Neural cell (in vitro differentiated cells): ENCODE data around the gene ZNF197. TPM values are rescaled to one million over a fixed set of nuclear protein-coding genes. Genes with fewer than 3 reads are reported as not detected.

Experiments used
- H2AFZ ChIP-seq: fragments of 200-600, 300-800 bp; sonication (generic), shearing (Covaris generic); 2 replicates; pipeline ENCODE4 v1.6.0; 2014; ENCODE audit warnings: low read depth, mild to moderate bottlenecking, antibody characterized with exemption, low read length, moderate library complexity
- H3F3A ChIP-seq: fragments of 200-600 bp; shearing (Covaris generic); 2 replicates; pipeline ENCODE4 v1.6.1; 2016; ENCODE audit warnings: mild to moderate bottlenecking, moderate library complexity, mixed read lengths, antibody characterized with exemption, low read length; ENCODE audit not compliant: insufficient read depth, poor library complexity, severe bottlenecking
- H3K27ac ChIP-seq: fragments of 200-600, 300-800 bp; sonication (generic), shearing (Covaris generic); 2 replicates; pipeline ENCODE4 v1.5.1; 2014; ENCODE audit warnings: mild to moderate bottlenecking, low read length, moderate library complexity
- H3K27me3 ChIP-seq: fragments of 300-800, 200-600 bp; sonication (generic), shearing (Covaris generic); 2 replicates; pipeline ENCODE4 v1.6.0; 2014; ENCODE audit warnings: mild to moderate bottlenecking, low read depth, low read length, moderate library complexity; ENCODE audit not compliant: insufficient read depth
- H3K36me3 ChIP-seq: fragments of 300-800, 200-600 bp; sonication (generic), shearing (Covaris generic); 2 replicates; pipeline ENCODE4 v1.5.1; 2014; ENCODE audit warnings: mild to moderate bottlenecking, antibody characterized with exemption, low read length, moderate library complexity; ENCODE audit not compliant: insufficient read depth
- H3K4me2 ChIP-seq: fragments of 300-800, 200-600 bp; sonication (generic), shearing (Covaris generic); 2 replicates; pipeline ENCODE4 v1.6.0; 2014; ENCODE audit warnings: mild to moderate bottlenecking, low read length
- H3K4me3 ChIP-seq: fragments of 300-800, 200-600 bp; sonication (generic), shearing (Covaris generic); 2 replicates; pipeline ENCODE4 v1.5.1; 2014; ENCODE audit warnings: mild to moderate bottlenecking, low read length, moderate library complexity
- H3K79me2 ChIP-seq: fragments of 200-600 bp; shearing (Covaris generic); replicated peaks from 2 replicates; pipeline ENCODE4 v1.6.0; 2014; ENCODE audit warnings: mild to moderate bottlenecking, low read length, moderate library complexity; ENCODE audit not compliant: insufficient read depth
- H3K9ac ChIP-seq: fragments of 300-800, 200-600 bp; sonication (generic), shearing (Covaris generic); 2 replicates; pipeline ENCODE4 v1.6.1; 2016; ENCODE audit warnings: mild to moderate bottlenecking, low read length, mixed read lengths
- H3K9me2 ChIP-seq: fragments of 200-600 bp; shearing (Covaris generic); 2 replicates; pipeline ENCODE4 v1.6.1; 2016; ENCODE audit warnings: mild to moderate bottlenecking, low read length, mixed read lengths; ENCODE audit not compliant: insufficient read depth
- H3K9me3 ChIP-seq: fragments of 200-600, 300-800 bp; sonication (generic), shearing (Covaris generic); 2 replicates; pipeline ENCODE4 v1.6.1; 2016; ENCODE audit warnings: mild to moderate bottlenecking, mixed run types, low read length, moderate library complexity, mixed read lengths
- H4K20me1 ChIP-seq: fragments of 200-600 bp; shearing (Covaris generic); 2 replicates; pipeline ENCODE4 v1.6.1; 2016; ENCODE audit warnings: mild to moderate bottlenecking, mixed run types; ENCODE audit not compliant: insufficient read depth
- EP300 ChIP-seq: fragments of 450-650 bp; conservative IDR thresholded peaks from 2 replicates; pipeline ENCODE4 v1.6.1; 2014; ENCODE audit warnings: antibody characterized with exemption, mild to moderate bottlenecking, moderate library complexity; ENCODE audit not compliant: poor library complexity, severe bottlenecking
- EZH2 ChIP-seq: fragments of 200-600, 300-800 bp; shearing (Covaris generic), sonication (generic); IDR thresholded peaks from 2 replicates; pipeline ENCODE4 v1.6.1; 2014; ENCODE audit warnings: antibody characterized with exemption, low read length, borderline replicate concordance, mild to moderate bottlenecking; ENCODE audit not compliant: insufficient read depth, poor library complexity, severe bottlenecking
- MXI1 ChIP-seq: fragments of 450-650 bp; conservative IDR thresholded peaks from 2 replicates; pipeline ENCODE4 v1.6.1; 2014; ENCODE audit warnings: antibody characterized with exemption, mild to moderate bottlenecking; ENCODE audit not compliant: poor library complexity, severe bottlenecking
- POLR2AphosphoS5 ChIP-seq: IDR thresholded peaks from 2 replicates; pipeline ENCODE4 v1.6.1; 2012
- RAD21 ChIP-seq: fragments of 450-650 bp; conservative IDR thresholded peaks from 2 replicates; pipeline ENCODE4 v1.6.1; 2014; ENCODE audit warnings: antibody characterized with exemption, mild to moderate bottlenecking, moderate library complexity
- REST ChIP-seq: IDR thresholded peaks from 2 replicates; pipeline ENCODE4 v1.6.1; 2012; ENCODE audit warnings: borderline replicate concordance
- SMC3 ChIP-seq: fragments of 450-650 bp; conservative IDR thresholded peaks from 2 replicates; pipeline ENCODE4 v1.6.1; 2014; ENCODE audit warnings: antibody characterized with exemption, mild to moderate bottlenecking, moderate library complexity; ENCODE audit not compliant: poor library complexity
- TAF1 ChIP-seq: IDR thresholded peaks from 2 replicates; pipeline ENCODE4 v1.6.1; 2012; ENCODE audit warnings: low read depth
- polyA plus RNA-seq: library from polyadenylated mRNA; depleted of rRNA; stranded (reverse); fragments of >200 nt; gene quantifications from 2 replicates; pipeline ENCODE4 v1.2.3, GENCODE V29; 2014
- TF ChIP-seq, protein P1 (sequence below): fragments of 450-650 bp; IDR thresholded peaks from 2 replicates; pipeline ENCODE4 v1.5.1; 2014; ENCODE audit warnings: antibody characterized with exemption, mild to moderate bottlenecking, moderate library complexity; ENCODE audit not compliant: poor library complexity, severe bottlenecking

ZNF197 gene
- polyA plus RNA-seq, 1 donor from 2014 or later = 64.1 TPM

GRCh38 chr3:44685128-44685800, 60.4 kb downstream of the ZNF197 start:
- Histone ChIP-seq H2AFZ (no peak overlapping the region), H3K27ac (no peak overlapping the region)

DNA sequence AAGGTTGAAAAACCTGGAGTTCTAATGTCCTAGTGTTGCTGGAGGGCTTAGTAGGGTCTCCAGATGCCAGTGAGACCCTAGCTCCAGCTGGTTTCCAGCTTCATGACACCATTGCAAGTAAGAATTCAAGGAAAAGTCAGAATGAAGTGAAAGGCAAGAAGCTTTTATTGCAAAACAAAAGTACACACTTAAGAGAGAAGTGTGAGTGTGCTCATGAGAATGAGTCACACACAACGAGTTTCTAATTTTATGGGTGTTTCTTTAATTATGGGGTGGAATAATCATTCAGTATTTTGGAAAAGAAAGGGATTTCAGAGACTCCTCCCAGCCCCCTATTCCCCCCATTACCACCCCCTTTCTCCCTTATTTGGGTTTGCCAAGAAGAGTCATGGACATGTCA, 63.1 kb downstream of the ZNF197 start:
- Histone ChIP-seq H3K27ac (no peak overlapping the region), H3K79me2 (no peaks in the 10 kb centered on the region), H3K36me3 (no peaks in the 10 kb centered on the region), H4K20me1 (no peaks in the 10 kb centered on the region), H3F3A (no peaks in the 10 kb centered on the region), H2AFZ (no peak overlapping the region), H3K9ac (no peak overlapping the region), H3K4me2 (no peak overlapping the region), H3K9me2 (no peaks in the 10 kb centered on the region), H3K27me3 (no peaks in the 10 kb centered on the region), H3K9me3 (no peaks in the 10 kb centered on the region), H3K4me3 (no peak overlapping the region)
- TF ChIP-seq REST (no peak), EP300 (no peak), RAD21 (no peak), POLR2AphosphoS5 (no peak), EZH2 (no peak), SMC3 (no peak)
- TF ChIP-seq, protein P1, sequence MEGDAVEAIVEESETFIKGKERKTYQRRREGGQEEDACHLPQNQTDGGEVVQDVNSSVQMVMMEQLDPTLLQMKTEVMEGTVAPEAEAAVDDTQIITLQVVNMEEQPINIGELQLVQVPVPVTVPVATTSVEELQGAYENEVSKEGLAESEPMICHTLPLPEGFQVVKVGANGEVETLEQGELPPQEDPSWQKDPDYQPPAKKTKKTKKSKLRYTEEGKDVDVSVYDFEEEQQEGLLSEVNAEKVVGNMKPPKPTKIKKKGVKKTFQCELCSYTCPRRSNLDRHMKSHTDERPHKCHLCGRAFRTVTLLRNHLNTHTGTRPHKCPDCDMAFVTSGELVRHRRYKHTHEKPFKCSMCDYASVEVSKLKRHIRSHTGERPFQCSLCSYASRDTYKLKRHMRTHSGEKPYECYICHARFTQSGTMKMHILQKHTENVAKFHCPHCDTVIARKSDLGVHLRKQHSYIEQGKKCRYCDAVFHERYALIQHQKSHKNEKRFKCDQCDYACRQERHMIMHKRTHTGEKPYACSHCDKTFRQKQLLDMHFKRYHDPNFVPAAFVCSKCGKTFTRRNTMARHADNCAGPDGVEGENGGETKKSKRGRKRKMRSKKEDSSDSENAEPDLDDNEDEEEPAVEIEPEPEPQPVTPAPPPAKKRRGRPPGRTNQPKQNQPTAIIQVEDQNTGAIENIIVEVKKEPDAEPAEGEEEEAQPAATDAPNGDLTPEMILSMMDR = no peak

More at GRCh38 chr3:44685128-44685800, 60.4 kb downstream of the ZNF197 start:
- Histone ChIP-seq H3K9ac (no peak overlapping the region), H3K9me3 (no peaks in the 10 kb centered on the region), H4K20me1 (no peaks in the 10 kb centered on the region), H3K79me2 (no peaks in the 10 kb centered on the region), H3K4me2 (no peak overlapping the region), H3K4me3 (no peak overlapping the region), H3F3A (no peaks in the 10 kb centered on the region), H3K27me3 (no peaks in the 10 kb centered on the region), H3K36me3 (no peaks in the 10 kb centered on the region), H3K9me2 (no peaks in the 10 kb centered on the region)
- TF ChIP-seq RAD21 (no peak), REST (no peak), TAF1 (no peak), EP300 (no peak), MXI1 (no peak), EZH2 (no peak), POLR2AphosphoS5 (no peak), SMC3 (no peak)
- TF ChIP-seq, protein P1 = no peak
